ENCODE results near the gene ANGPT4. TPM values are rescaled to one million over a fixed set of nuclear protein-coding genes. Genes with fewer than 3 reads are reported as not detected.

Gene ANGPT4
- total RNA-seq, 2 donors from 2014 or later: 1.4 to 1.6 TPM

GRCh38 chr20:878511-879307 lies 37.4 kb downstream of the ANGPT4 start:
- no peak for ATAC-seq (ENCODE audit: insufficient number of reproducible peaks, low FRiP score, low read depth)
- no peak for TF ChIP-seq CTCF (IDR thresholded peaks at IDR 0.05)
- DNase-seq (ENCODE audit: low spot score): no peak

GRCh38 chr20:877814-878213 lies 38.3 kb downstream of the ANGPT4 start:
- Histone ChIP-seq H3K27me3 (replicated peaks; ENCODE audit: insufficient read depth) (no peaks in the 10 kb centered on the region), H3K4me1 (ENCODE audit: control insufficient read depth in 1 of 2, low read depth in 2 of 2) (no peaks in the 10 kb centered on the region), H3K4me3 (no peak overlapping the region), H3K27ac (no peak overlapping the region), H3K36me3 (no peaks in the 10 kb centered on the region), H3K9me3 (no peaks in the 10 kb centered on the region)
- ATAC-seq (ENCODE audit: insufficient number of reproducible peaks, low FRiP score, low read depth) (no peak), DNase-seq (ENCODE audit: low spot score) (no peak)
- no peak for TF ChIP-seq CTCF (IDR thresholded peaks at IDR 0.05)

More at GRCh38 chr20:878511-879307, 37.4 kb downstream of the ANGPT4 start:
- H3K4me1 ChIP-seq (ENCODE audit: control insufficient read depth in 1 of 2, low read depth in 2 of 2): no peaks in the 10 kb centered on the region
- H3K4me3 ChIP-seq: no peak overlapping the region
- no peak overlapping the region for H3K27ac ChIP-seq
- no peaks in the 10 kb centered on the region for H3K36me3 ChIP-seq
- H3K9me3 ChIP-seq: no peaks in the 10 kb centered on the region
- H3K27me3 ChIP-seq (replicated peaks; ENCODE audit: insufficient read depth): no peaks in the 10 kb centered on the region

GRCh38 chr20:875115-875514 lies 41.0 kb downstream of the ANGPT4 start:
- ATAC-seq (ENCODE audit: insufficient number of reproducible peaks, low FRiP score, low read depth) (no peak), DNase-seq (ENCODE audit: low spot score) (no peak)
- H3K36me3 ChIP-seq: no peaks in the 10 kb centered on the region
- no peaks in the 10 kb centered on the region for H3K4me1 ChIP-seq (ENCODE audit: control insufficient read depth in 1 of 2, low read depth in 2 of 2)
- no peak for TF ChIP-seq CTCF (IDR thresholded peaks at IDR 0.05)
- H3K27ac ChIP-seq: no peak overlapping the region
- no peak overlapping the region for H3K4me3 ChIP-seq
- H3K27me3 ChIP-seq (replicated peaks; ENCODE audit: insufficient read depth): no peaks in the 10 kb centered on the region
- H3K9me3 ChIP-seq: no peaks in the 10 kb centered on the region

GRCh38 chr20:873875-874607 lies 42.1 kb downstream of the ANGPT4 start:
- H3K4me1 ChIP-seq (ENCODE audit: control insufficient read depth in 1 of 2, low read depth in 2 of 2): no peaks in the 10 kb centered on the region
- no peak overlapping the region for H3K4me3 ChIP-seq
- H3K9me3 ChIP-seq: no peaks in the 10 kb centered on the region
- no peaks in the 10 kb centered on the region for H3K27me3 ChIP-seq (replicated peaks; ENCODE audit: insufficient read depth)
- H3K36me3 ChIP-seq: no peaks in the 10 kb centered on the region
- TF ChIP-seq CTCF (IDR thresholded peaks at IDR 0.05): no peak
- DNase-seq (ENCODE audit: low spot score) (no peak), ATAC-seq (ENCODE audit: insufficient number of reproducible peaks, low FRiP score, low read depth) (no peak)
- H3K27ac ChIP-seq: no peak overlapping the region

- no peak for TF ChIP-seq CTCF (IDR thresholded peaks at IDR 0.05)
- Histone ChIP-seq H3K27me3 (replicated peaks; ENCODE audit: insufficient read depth) (no peaks in the 10 kb centered on the region), H3K27ac (no peak overlapping the region), H3K4me3 (no peak overlapping the region), H3K4me1 (ENCODE audit: control insufficient read depth in 1 of 2, low read depth in 2 of 2) (no peaks in the 10 kb centered on the region), H3K9me3 (no peaks in the 10 kb centered on the region), H3K36me3 (no peaks in the 10 kb centered on the region)
- ATAC-seq (ENCODE audit: insufficient number of reproducible peaks, low FRiP score, low read depth) (no peak), DNase-seq (ENCODE audit: low spot score) (no peak)
These were observed 43.1 kb downstream of the ANGPT4 start for GRCh38 chr20:872855-873520.
